ENCODE results near the gene NOS3.
"Not testable (repeated sequence)": the region's sequence is repeated elsewhere in the genome, so short reads cannot be mapped to it uniquely, and the experiment has no call there.

Gene NOS3

DNA sequence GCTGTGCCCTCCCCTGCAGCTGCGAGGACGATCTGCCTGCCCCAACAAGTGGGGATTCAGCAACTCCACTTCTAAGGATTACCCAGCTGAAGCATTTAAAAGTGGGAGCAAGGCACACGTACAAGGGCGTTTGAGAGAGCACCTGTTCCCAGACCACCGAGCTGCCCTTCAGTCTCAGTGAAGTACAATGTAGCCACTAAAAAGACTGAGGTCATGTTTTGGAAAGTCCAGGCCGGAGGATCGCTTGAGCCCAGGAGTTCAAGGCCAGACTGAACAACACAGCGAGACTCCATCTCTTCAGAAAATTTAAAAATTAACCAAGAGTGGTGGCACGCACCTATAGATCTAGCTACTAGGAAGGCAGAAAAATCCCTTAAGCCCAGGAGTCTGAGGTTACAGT, 14.7 kb downstream of the NOS3 start:
- no peak for DNase-seq

DNA sequence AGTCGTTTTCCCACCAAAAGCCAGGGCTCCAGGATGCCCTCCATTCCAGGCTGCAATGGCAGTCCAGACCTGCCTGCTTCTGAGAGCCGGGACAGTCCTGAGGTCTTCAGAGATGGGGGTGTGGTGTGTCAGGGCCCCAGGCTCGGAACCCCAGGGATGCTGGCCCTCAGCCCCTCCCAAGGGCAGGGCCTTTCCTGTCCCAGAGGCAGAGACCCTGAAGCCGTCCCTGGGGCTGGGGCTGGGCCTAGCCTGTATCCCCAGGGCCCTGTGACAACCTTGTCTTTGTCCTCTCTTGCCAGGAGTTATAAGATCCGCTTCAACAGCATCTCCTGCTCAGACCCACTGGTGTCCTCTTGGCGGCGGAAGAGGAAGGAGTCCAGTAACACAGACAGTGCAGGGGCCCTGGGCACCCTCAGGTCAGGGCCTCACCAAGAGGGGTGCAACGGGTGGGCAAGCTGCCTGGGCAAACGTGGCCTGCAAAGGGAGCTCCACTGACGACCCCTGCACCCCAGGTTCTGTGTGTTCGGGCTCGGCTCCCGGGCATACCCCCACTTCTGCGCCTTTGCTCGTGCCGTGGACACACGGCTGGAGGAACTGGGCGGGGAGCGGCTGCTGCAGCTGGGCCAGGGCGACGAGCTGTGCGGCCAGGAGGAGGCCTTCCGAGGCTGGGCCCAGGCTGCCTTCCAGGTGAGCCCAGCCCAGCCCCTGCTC, 15.9 kb downstream of the NOS3 start:
- no peak for DNase-seq

- no peak for DNase-seq
Measured at GRCh38 chr7:151007469-151007898, 16.7 kb downstream of the NOS3 start.

- DNase-seq: no peak
Measured at GRCh38 chr7:151008143-151008510, 17.3 kb downstream of the NOS3 start.

DNA sequence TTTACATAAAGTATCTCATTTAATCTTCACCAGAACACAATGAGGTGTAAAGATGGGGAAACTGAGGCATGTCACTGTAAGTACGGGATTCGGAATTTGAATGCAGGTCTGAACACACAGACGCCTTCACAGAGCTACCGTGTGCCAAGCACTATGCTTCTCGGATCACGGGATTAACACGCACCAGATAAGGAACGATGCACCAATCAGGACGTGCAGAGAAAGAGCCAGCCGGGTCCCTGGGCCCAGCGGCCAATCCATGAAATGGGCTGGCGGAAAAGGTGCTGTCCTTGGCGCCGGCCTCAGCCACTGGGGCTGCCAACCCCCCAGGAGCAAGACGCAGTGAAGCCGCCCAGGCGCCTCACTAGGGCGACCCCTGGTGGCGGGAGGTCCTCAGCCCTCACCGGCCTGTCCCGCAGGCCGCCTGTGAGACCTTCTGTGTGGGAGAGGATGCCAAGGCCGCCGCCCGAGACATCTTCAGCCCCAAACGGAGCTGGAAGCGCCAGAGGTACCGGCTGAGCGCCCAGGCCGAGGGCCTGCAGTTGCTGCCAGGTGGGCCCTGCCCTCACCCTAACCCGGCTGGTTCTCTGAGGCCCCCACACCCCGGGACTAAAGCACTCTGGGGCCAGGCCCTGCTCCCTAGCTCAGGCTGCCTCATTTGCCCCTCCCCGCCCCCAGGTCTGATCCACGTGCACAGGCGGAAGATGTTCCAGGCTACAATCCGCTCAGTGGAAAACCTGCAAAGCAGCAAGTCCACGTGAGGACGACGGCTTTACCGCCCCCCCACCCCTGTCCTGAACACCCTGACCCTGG, 17.9 kb downstream of the NOS3 start:
- DNase-seq: peak; percentile 59

DNA sequence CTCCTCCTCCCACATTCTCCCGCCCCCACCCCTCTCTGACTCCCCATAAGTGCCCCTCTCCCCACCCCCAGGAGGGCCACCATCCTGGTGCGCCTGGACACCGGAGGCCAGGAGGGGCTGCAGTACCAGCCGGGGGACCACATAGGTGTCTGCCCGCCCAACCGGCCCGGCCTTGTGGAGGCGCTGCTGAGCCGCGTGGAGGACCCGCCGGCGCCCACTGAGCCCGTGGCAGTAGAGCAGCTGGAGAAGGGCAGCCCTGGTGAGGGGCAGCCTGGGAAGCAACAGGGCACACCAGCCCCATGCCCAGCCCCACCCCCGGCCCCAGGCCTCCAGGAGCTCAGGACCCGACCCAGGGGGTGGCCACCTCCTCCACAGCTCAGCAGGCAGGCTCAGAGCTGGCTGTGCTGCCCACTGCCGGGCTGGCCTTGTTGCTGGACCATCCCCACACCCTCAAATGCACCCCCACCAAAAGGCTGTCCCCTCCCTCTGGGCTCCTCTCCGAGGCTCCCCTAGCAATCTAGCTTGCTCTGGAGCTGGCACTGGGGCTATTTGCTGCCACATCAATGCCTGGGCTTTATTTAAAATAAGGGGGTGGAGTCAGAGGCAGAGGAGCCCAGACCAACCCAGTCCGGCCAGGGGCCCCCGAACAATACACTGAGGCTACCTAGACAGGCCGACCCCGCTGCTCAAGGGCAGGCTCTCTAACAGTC, 18.7 kb downstream of the NOS3 start:
- DNase-seq: no peak

DNA sequence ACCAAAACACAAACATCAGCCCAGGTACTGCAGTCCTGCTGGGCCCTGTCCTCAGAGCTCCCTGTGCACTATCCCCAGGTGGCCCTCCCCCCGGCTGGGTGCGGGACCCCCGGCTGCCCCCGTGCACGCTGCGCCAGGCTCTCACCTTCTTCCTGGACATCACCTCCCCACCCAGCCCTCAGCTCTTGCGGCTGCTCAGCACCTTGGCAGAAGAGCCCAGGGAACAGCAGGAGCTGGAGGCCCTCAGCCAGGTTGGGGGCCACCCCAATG, 19.2 kb downstream of the NOS3 start:
- DNase-seq: no peak

- peak; percentile 69 for DNase-seq
Measured at GRCh38 chr7:151010307-151011096, 19.7 kb downstream of the NOS3 start.

GRCh38 chr7:151011097-151011409, 20.2 kb downstream of the NOS3 start:
- no peak for DNase-seq

DNA sequence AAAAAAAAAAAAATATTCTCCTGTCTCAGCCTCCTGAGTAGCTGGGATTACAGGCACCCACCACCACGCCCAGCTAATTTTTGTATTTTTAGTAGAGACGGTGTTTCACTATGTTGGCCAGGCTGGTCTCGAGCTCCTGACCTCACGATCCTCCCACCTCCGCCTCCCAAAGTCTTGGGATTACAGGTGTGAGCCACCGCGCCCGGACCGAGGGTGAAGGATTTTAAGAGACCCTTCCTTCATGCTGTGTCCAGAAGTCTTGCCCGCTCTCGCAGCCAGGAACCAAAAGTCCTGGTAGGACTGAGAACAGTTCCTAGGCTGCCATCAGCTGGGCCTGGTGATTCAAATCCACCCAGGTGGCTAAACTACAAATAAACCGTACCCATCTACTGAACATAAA, 20.8 kb downstream of the NOS3 start:
- DNase-seq: not testable (repeated sequence)

DNA sequence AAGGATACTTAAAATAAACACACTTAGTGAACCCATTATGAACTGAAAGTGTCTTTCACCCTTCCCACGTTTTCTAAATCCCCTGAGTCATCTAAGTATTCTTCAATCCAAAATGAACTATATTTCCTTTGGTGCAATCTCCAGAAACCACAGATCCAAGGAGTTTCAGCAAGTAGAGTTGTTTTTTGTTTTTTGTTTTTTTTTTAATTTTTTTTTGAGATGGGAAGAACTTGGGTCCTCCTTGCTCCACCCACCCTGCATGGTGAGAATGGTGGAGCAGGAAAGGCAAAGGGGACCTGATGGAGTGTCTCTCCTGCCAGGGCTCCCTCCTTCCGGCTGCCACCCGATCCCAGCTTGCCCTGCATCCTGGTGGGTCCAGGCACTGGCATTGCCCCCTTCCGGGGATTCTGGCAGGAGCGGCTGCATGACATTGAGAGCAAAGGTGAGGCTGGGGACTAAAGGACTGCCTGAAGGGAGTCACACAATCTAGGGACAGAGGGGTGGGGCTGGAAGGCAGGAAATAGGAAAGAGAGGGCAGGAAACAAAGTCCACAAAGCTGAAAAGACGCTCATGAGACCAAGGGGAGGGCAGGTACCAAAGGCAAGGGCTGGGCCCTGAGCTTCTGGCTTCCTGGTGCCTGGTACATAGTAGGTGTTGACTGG, 21.3 kb downstream of the NOS3 start:
- DNase-seq: peak; percentile 17

- peak; percentile 53 for DNase-seq
Measured at GRCh38 chr7:151012911-151013347, 22.1 kb downstream of the NOS3 start.

DNA sequence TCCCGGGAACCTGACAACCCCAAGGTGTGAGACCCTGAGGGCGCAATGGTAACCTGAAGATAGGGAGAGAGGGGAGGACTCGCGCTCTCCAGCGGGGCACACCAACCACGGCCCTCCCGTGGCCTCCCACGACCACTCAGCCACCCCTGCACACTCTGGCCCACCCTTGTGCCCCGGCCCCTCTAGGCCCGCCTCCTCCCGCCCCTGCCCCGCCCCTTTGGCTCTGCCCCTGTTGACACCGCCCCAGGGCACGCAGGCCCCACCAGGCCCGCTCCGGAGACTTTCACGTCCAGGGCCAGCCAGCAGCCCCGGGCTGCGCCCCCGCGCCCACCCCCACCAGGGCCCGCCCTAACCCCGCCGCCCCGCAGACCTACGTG, 22.5 kb downstream of the NOS3 start:
- no peak for DNase-seq

GRCh38 chr7:151013733-151014497, 23.1 kb downstream of the NOS3 start:
- peak; percentile 84 for DNase-seq

GRCh38 chr7:151014950-151015349, 24.1 kb downstream of the NOS3 start:
- no peak for DNase-seq

- DNase-seq: no peak
Measured at GRCh38 chr7:151015967-151016366, 25.1 kb downstream of the NOS3 start.

GRCh38 chr7:151016505-151016904, 25.7 kb downstream of the NOS3 start:
- DNase-seq: no peak

- no peak for DNase-seq
Measured at GRCh38 chr7:151016942-151017341, 26.1 kb downstream of the NOS3 start.

DNA sequence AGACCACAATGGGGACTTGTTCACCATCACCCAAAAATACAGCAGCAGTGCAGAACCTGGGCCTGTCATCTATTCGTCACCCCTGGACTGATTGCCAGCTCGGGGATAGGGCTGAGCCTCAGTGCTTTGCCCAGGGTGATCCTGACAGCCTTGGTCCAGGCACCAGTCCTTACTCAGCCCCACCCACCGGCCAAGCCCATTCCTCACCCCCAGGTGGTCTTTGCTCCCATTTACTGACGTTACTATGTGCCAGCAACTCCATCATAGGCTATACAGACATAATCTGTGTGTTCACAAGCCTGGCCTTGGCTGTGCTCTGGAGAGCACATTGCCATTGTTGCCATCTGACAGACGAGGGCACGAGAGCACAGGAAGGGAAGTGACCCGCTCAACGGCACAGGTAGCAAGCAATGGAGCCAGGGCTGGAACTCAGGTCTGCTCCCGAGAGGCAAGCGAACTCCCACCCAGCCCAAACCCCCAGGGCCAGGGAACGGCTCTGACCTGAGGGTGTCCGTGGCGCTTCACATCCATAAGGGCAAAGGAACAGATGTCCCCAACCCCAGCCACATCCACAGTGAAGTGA, 26.6 kb downstream of the NOS3 start:
- no peak for DNase-seq

DNA sequence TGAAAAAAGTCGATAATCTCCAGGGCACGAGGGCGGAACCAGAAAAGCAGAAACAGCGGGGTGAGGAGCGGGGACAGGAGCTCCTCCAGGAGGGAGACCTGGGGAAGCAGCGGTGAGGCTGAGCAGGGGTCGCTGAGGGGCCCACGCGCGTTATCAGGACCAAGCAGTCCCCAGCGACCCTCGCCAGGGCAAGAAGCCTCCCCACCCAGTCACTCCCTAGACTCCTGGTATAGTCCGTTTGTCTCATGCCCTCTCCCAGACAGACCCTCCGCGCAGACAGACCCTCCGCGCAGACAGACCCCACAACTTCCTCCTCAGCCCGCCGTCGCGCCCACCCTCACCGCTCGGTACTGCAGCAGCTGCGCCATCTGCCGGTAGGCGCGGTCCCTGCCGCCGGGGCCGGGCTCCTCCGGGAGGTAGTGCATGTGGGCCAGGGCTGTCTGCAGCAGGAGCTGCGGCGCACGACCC, 27.2 kb downstream of the NOS3 start:
- DNase-seq: peak; percentile 47

GRCh38 chr7:151018421-151019129, 27.8 kb downstream of the NOS3 start:
- peak; percentile 54 for DNase-seq

Measured in fibroblast of skin of right biceps (primary cell).